HEK293 (cell line): Measurements from ENCODE around the gene MUSK.

ENCODE experiments used
- CTCF ChIA-PET: fragments of 350-600 bp; formaldehyde crosslinking; extraction: SDS; loops from one replicate; lab custom pipeline; 2021; ENCODE audit warnings: antibody characterized with exemption; lab: Yijun Ruan, JAX
- POLR2A ChIA-PET: fragments of 300-600 bp; formaldehyde crosslinking; extraction: SDS; loops from one replicate; lab custom pipeline; 2020; ENCODE audit warnings: antibody characterized with exemption, inconsistent platforms; lab: Yijun Ruan, JAX
- H3K27ac ChIP-seq: fragments of 200-500 bp; sonication (Bioruptor generic); 2 replicates; pipeline ENCODE4 v1.5.1; 2014; ENCODE audit warnings: low read depth, low read length, control low read depth, inconsistent platforms; ENCODE audit errors: extremely low read depth
- H3K36me3 ChIP-seq, 2 experiments: fragments of 200-500 bp in 1 of 2; sonication (Bioruptor generic) in 1 of 2; 1 replicate in 1 of 2; 2 replicates in 1 of 2; pipeline ENCODE4 v1.5.1; 2014 to 2017; ENCODE audit warnings: inconsistent platforms in 2 of 2, low read length in 2 of 2; ENCODE audit not compliant: control insufficient read depth in 2 of 2, insufficient read depth in 1 of 2
- H3K4me1 ChIP-seq: fragments of 200-500 bp; sonication (Bioruptor generic); 2 replicates; pipeline ENCODE4 v1.5.1; 2014; ENCODE audit warnings: mild to moderate bottlenecking, low read length, inconsistent platforms; ENCODE audit not compliant: control insufficient read depth, insufficient read depth
- H3K4me3 ChIP-seq: 2 replicates; pipeline ENCODE4 v1.5.1; 2011; ENCODE audit warnings: low read depth, mild to moderate bottlenecking, control low read depth, low read length, moderate library complexity
- H3K9me3 ChIP-seq: fragments of 200-500 bp; sonication (Bioruptor generic); 2 replicates; pipeline ENCODE4 v1.5.1; 2014; ENCODE audit warnings: low read depth, low read length, inconsistent platforms; ENCODE audit not compliant: control insufficient read depth, insufficient read depth
- BCL11B ChIP-seq: fragments of 450-650 bp; formaldehyde crosslinking; IDR thresholded peaks from 2 replicates; pipeline ENCODE4 v1.5.1; 2016; ENCODE audit warnings: low read depth, missing biosample characterization, missing genetic modification characterization
- FEZF1 ChIP-seq: fragments of 450-650 bp; formaldehyde crosslinking; IDR thresholded peaks from 2 replicates; pipeline ENCODE4 v1.5.1; 2016; ENCODE audit warnings: missing biosample characterization, missing genetic modification characterization
- ZBTB1 ChIP-seq: fragments of 450-650 bp; formaldehyde crosslinking; IDR thresholded peaks from 2 replicates; pipeline ENCODE4 v1.5.1; 2016; ENCODE audit warnings: missing biosample characterization, missing genetic modification characterization
- ZBTB8A ChIP-seq: fragments of 450-650 bp; formaldehyde crosslinking; IDR thresholded peaks from 2 replicates; pipeline ENCODE4 v1.5.1; 2016; ENCODE audit warnings: missing biosample characterization, missing genetic modification characterization
- ZEB2 ChIP-seq: fragments of 450-650 bp; formaldehyde crosslinking; IDR thresholded peaks from 2 replicates; pipeline ENCODE4 v1.5.1; 2016; ENCODE audit warnings: missing biosample characterization, missing genetic modification characterization
- ZNF138 ChIP-seq: fragments of 450-650 bp; formaldehyde crosslinking; IDR thresholded peaks from 2 replicates; pipeline ENCODE4 v1.5.1; 2016; ENCODE audit warnings: missing biosample characterization, missing genetic modification characterization, borderline replicate concordance
- ZNF19 ChIP-seq: fragments of 450-650 bp; formaldehyde crosslinking; IDR thresholded peaks from 2 replicates; pipeline ENCODE4; 2016; ENCODE audit warnings: missing biosample characterization, missing genetic modification characterization, low read depth
- ZNF2 ChIP-seq: fragments of 450-650 bp; formaldehyde crosslinking; IDR thresholded peaks from 2 replicates; pipeline ENCODE4 v1.5.1; 2016; ENCODE audit warnings: missing biosample characterization, missing genetic modification characterization
- ZNF214 ChIP-seq: fragments of 450-650 bp; formaldehyde crosslinking; IDR thresholded peaks from 2 replicates; pipeline ENCODE4 v1.5.1; 2017; ENCODE audit warnings: missing biosample characterization, mild to moderate bottlenecking, missing genetic modification characterization, borderline replicate concordance
- ZNF37A ChIP-seq: fragments of 450-650 bp; IDR thresholded peaks from 2 replicates; pipeline ENCODE4 v1.5.1; 2018; ENCODE audit warnings: missing biosample characterization, missing genetic modification characterization
- ZNF394 ChIP-seq: fragments of 450-650 bp; formaldehyde crosslinking; IDR thresholded peaks from 2 replicates; pipeline ENCODE4 v1.5.1; 2016; ENCODE audit warnings: missing biosample characterization, missing genetic modification characterization, mild to moderate bottlenecking, moderate library complexity, borderline replicate concordance
- ZNF555 ChIP-seq: fragments of 450-650 bp; formaldehyde crosslinking; conservative IDR thresholded peaks from 2 replicates; pipeline ENCODE4 v1.5.1; 2017; ENCODE audit warnings: missing biosample characterization, mild to moderate bottlenecking, missing genetic modification characterization, inconsistent platforms
- ZNF621 ChIP-seq: fragments of 450-650 bp; formaldehyde crosslinking; IDR thresholded peaks from 2 replicates; pipeline ENCODE4 v1.5.1; 2017; ENCODE audit warnings: missing biosample characterization, missing genetic modification characterization
- ZNF830 ChIP-seq: fragments of 450-650 bp; IDR thresholded peaks from 2 replicates; pipeline ENCODE4 v1.5.0; 2018; ENCODE audit warnings: missing biosample characterization, missing genetic modification characterization, low read depth, mild to moderate bottlenecking, moderate library complexity
- TF ChIP-seq, protein P1 (sequence below): fragments of 450-650 bp; formaldehyde crosslinking; IDR thresholded peaks from 2 replicates; pipeline ENCODE4 v1.5.1; 2017; ENCODE audit warnings: missing biosample characterization, missing genetic modification characterization
- TF ChIP-seq, protein P2 (sequence below): fragments of 450-650 bp; formaldehyde crosslinking; IDR thresholded peaks from 2 replicates; pipeline ENCODE4 v1.5.1; 2016; ENCODE audit warnings: missing biosample characterization, missing genetic modification characterization
- TF ChIP-seq, protein P3 (sequence below): fragments of 450-650 bp; formaldehyde crosslinking; IDR thresholded peaks from 2 replicates; pipeline ENCODE4 v1.5.1; 2016; ENCODE audit warnings: missing biosample characterization, missing genetic modification characterization
- TF ChIP-seq, protein P4 (sequence below): fragments of 450-650 bp; formaldehyde crosslinking; IDR thresholded peaks from 2 replicates; pipeline ENCODE4 v1.5.1; 2016; ENCODE audit warnings: missing biosample characterization, missing genetic modification characterization, borderline replicate concordance

The MUSK gene

DNA sequence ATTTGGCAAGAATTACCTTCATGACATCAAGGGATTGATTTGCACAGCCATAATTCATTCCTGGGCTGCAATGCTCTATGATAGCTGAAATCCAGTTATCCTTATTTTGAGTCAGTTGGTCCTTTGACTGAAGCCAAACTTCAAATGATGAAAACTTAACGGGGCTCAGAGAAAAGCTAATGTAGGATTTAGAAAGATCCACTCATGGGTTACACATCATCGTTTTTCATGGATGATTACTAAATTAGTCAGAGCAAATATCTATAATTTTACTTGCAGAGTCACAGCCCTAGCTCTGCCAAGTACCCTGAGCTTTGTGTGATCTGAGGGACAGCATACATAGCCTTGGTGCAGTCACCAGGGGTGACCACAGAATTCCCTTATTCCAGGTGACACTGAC, 27.3 kb upstream of the MUSK start:
- H3K27ac ChIP-seq, result no peak overlapping the region
- H3K4me1 ChIP-seq, result no peaks in the 10 kb centered on the region
- no peaks in the 10 kb centered on the region for H3K36me3 ChIP-seq
- no peak overlapping the region for H3K4me3 ChIP-seq
- CTCF ChIA-PET, result interaction anchor here (0.6 kb wide), 1 partner anchor 403 kb away, joined by 3 read pairs; no protein-coding TSS in a partner anchor
- no peaks in the 10 kb centered on the region for H3K9me3 ChIP-seq
- TF ChIP-seq, protein P1, sequence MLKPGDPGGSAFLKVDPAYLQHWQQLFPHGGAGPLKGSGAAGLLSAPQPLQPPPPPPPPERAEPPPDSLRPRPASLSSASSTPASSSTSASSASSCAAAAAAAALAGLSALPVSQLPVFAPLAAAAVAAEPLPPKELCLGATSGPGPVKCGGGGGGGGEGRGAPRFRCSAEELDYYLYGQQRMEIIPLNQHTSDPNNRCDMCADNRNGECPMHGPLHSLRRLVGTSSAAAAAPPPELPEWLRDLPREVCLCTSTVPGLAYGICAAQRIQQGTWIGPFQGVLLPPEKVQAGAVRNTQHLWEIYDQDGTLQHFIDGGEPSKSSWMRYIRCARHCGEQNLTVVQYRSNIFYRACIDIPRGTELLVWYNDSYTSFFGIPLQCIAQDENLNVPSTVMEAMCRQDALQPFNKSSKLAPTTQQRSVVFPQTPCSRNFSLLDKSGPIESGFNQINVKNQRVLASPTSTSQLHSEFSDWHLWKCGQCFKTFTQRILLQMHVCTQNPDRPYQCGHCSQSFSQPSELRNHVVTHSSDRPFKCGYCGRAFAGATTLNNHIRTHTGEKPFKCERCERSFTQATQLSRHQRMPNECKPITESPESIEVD (tag by site-specific recombination), result no peak
- no peak for TF ChIP-seq ZNF830
- TF ChIP-seq ZNF214, result no peak
- TF ChIP-seq, protein P2, sequence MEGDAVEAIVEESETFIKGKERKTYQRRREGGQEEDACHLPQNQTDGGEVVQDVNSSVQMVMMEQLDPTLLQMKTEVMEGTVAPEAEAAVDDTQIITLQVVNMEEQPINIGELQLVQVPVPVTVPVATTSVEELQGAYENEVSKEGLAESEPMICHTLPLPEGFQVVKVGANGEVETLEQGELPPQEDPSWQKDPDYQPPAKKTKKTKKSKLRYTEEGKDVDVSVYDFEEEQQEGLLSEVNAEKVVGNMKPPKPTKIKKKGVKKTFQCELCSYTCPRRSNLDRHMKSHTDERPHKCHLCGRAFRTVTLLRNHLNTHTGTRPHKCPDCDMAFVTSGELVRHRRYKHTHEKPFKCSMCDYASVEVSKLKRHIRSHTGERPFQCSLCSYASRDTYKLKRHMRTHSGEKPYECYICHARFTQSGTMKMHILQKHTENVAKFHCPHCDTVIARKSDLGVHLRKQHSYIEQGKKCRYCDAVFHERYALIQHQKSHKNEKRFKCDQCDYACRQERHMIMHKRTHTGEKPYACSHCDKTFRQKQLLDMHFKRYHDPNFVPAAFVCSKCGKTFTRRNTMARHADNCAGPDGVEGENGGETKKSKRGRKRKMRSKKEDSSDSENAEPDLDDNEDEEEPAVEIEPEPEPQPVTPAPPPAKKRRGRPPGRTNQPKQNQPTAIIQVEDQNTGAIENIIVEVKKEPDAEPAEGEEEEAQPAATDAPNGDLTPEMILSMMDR (tag by site-specific recombination), result no peak
- TF ChIP-seq, protein P3, sequence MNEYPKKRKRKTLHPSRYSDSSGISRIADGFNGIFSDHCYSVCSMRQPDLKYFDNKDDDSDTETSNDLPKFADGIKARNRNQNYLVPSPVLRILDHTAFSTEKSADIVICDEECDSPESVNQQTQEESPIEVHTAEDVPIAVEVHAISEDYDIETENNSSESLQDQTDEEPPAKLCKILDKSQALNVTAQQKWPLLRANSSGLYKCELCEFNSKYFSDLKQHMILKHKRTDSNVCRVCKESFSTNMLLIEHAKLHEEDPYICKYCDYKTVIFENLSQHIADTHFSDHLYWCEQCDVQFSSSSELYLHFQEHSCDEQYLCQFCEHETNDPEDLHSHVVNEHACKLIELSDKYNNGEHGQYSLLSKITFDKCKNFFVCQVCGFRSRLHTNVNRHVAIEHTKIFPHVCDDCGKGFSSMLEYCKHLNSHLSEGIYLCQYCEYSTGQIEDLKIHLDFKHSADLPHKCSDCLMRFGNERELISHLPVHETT (tag by site-specific recombination), result no peak
- no peak for TF ChIP-seq ZBTB1 (tag by site-specific recombination)
- TF ChIP-seq ZNF138, result no peak
- TF ChIP-seq, all 188 proteins: peak for 0
- POLR2A ChIA-PET, result no interaction called here

DNA sequence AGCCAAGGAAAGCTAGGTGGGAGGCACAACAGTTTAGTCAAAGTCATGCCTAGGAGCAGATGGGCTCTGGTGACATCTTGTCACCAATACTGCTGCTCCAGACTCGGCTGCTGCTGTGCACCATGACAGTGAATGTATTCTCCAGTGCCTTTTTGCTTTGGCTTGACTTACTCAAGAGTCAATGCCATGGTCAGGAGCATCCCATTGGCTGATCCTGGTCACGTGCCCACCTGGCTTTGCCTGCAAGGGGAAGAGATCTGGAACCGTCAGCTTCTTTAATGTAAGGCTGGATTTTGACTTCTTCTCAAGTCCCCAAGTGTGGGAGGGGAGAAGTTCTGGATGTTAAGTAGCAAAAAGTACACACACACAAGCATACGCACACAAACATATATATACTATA, 19.9 kb upstream of the MUSK start:
- CTCF ChIA-PET, result no interaction called here
- no peak overlapping the region for H3K4me3 ChIP-seq
- TF ChIP-seq ZEB2 (no peak), ZNF555 (no peak), ZNF37A (tag by site-specific recombination) (no peak), ZBTB8A (no peak), ZNF394 (tag by site-specific recombination) (no peak), ZNF19 (tag by site-specific recombination) (no peak), FEZF1 (tag by site-specific recombination) (no peak), ZNF2 (tag by site-specific recombination) (no peak), ZNF621 (tag by site-specific recombination) (no peak), BCL11B (tag by site-specific recombination) (no peak)
- TF ChIP-seq, protein P4, sequence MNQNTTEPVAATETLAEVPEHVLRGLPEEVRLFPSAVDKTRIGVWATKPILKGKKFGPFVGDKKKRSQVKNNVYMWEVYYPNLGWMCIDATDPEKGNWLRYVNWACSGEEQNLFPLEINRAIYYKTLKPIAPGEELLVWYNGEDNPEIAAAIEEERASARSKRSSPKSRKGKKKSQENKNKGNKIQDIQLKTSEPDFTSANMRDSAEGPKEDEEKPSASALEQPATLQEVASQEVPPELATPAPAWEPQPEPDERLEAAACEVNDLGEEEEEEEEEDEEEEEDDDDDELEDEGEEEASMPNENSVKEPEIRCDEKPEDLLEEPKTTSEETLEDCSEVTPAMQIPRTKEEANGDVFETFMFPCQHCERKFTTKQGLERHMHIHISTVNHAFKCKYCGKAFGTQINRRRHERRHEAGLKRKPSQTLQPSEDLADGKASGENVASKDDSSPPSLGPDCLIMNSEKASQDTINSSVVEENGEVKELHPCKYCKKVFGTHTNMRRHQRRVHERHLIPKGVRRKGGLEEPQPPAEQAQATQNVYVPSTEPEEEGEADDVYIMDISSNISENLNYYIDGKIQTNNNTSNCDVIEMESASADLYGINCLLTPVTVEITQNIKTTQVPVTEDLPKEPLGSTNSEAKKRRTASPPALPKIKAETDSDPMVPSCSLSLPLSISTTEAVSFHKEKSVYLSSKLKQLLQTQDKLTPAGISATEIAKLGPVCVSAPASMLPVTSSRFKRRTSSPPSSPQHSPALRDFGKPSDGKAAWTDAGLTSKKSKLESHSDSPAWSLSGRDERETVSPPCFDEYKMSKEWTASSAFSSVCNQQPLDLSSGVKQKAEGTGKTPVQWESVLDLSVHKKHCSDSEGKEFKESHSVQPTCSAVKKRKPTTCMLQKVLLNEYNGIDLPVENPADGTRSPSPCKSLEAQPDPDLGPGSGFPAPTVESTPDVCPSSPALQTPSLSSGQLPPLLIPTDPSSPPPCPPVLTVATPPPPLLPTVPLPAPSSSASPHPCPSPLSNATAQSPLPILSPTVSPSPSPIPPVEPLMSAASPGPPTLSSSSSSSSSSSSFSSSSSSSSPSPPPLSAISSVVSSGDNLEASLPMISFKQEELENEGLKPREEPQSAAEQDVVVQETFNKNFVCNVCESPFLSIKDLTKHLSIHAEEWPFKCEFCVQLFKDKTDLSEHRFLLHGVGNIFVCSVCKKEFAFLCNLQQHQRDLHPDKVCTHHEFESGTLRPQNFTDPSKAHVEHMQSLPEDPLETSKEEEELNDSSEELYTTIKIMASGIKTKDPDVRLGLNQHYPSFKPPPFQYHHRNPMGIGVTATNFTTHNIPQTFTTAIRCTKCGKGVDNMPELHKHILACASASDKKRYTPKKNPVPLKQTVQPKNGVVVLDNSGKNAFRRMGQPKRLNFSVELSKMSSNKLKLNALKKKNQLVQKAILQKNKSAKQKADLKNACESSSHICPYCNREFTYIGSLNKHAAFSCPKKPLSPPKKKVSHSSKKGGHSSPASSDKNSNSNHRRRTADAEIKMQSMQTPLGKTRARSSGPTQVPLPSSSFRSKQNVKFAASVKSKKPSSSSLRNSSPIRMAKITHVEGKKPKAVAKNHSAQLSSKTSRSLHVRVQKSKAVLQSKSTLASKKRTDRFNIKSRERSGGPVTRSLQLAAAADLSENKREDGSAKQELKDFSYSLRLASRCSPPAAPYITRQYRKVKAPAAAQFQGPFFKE (tag by site-specific recombination), result no peak
- POLR2A ChIA-PET, result no interaction called here
- no peaks in the 10 kb centered on the region for H3K4me1 ChIP-seq
- no peaks in the 10 kb centered on the region for H3K36me3 ChIP-seq
- H3K27ac ChIP-seq, result no peak overlapping the region
- H3K9me3 ChIP-seq, result no peaks in the 10 kb centered on the region
